GM12878 (cell line): ENCODE measurements around the gene PCNX1. TPM values are rescaled to one million over a fixed set of nuclear protein-coding genes. Genes with fewer than 3 reads are reported as not detected.

Source experiments
- ATAC-seq: fragments of 200-7000 bp; cut with Tn5 transposase; 3 replicates; pipeline ENCODE4 v1.9.1; 2020; ENCODE audit warnings: mild to moderate bottlenecking, moderate library complexity
- BruUV-seq: library from RNA; stranded (reverse); fragments of 400-500 nt; replicated peaks from 2 replicates; lab custom pipeline; 2021; lab: Mats Ljungman, UMichigan
- CTCF ChIA-PET: fragments of 300-600 bp; sonication (Branson Sonifier 250); formaldehyde crosslinking; extraction: SDS; loops from one replicate; lab custom pipeline; 2021; ENCODE audit warnings: inconsistent platforms; lab: Yijun Ruan, JAX
- POLR2A ChIA-PET: fragments of 350-600 bp; formaldehyde crosslinking; extraction: SDS; loops from one replicate; lab custom pipeline; 2021; ENCODE audit warnings: inconsistent platforms; lab: Charles Lee
- RAD21 ChIA-PET: fragments of 300-600 bp; sonication (Branson Sonifier 250); formaldehyde crosslinking; loops from one replicate; lab custom pipeline; 2023; ENCODE audit warnings: antibody characterized with exemption; ENCODE audit not compliant: unreplicated experiment; lab: Charles Lee
- SMC1A ChIA-PET: fragments of 300-600 bp; sonication (Branson Sonifier 250); formaldehyde crosslinking; loops from one replicate; lab custom pipeline; 2023; ENCODE audit not compliant: unreplicated experiment, uncharacterized antibody; lab: Charles Lee
- DNase-seq: peaks from one replicate; pipeline ENCODE4 v3.0.0-alpha.2; 2011; ENCODE audit warnings: low read depth, low spot score
- FAIRE-seq: peaks from 3 replicates; lab custom pipeline; 2011; peaks lifted over from hg19 to GRCh38; lab: Jason Lieb, UNC
- H2AFZ ChIP-seq: 2 replicates; pipeline ENCODE4 v1.6.0; 2011; ENCODE audit warnings: low read depth, low read length, control low read depth; ENCODE audit not compliant: control insufficient read depth
- H3K27ac ChIP-seq: 2 replicates; pipeline ENCODE4 v1.5.1; 2011; ENCODE audit warnings: control low read depth; ENCODE audit not compliant: control insufficient read depth, insufficient read depth
- H3K27me3 ChIP-seq, 2 experiments: replicated peaks in 1 of 2; 2 replicates each; pipeline versions ENCODE4 v1.6.0 to v1.6.1; 2011; ENCODE audit warnings: low read length in 1 of 2; ENCODE audit not compliant: control insufficient read depth in 2 of 2, insufficient read depth in 2 of 2
- H3K36me3 ChIP-seq, 2 experiments: 2 replicates each; pipeline ENCODE4 v1.5.1; 2011; ENCODE audit warnings: low read length in 1 of 2; ENCODE audit not compliant: control insufficient read depth in 2 of 2, insufficient read depth in 2 of 2
- H3K4me1 ChIP-seq: 2 replicates; pipeline ENCODE4 v1.6.1; 2011; ENCODE audit warnings: mild to moderate bottlenecking, low read length, moderate library complexity, mixed read lengths; ENCODE audit not compliant: control insufficient read depth, insufficient read depth
- H3K4me2 ChIP-seq: 2 replicates; pipeline ENCODE4 v1.6.0; 2011; ENCODE audit warnings: control low read depth; ENCODE audit not compliant: control insufficient read depth, insufficient read depth
- H3K4me3 ChIP-seq: fragments of 200-600 bp; sonication (generic); 2 replicates; pipeline ENCODE4 v1.5.1; 2016
- H3K79me2 ChIP-seq: 2 replicates; pipeline ENCODE4 v1.6.0; 2011; ENCODE audit warnings: low read length; ENCODE audit not compliant: control insufficient read depth, insufficient read depth
- H3K9ac ChIP-seq: 2 replicates; pipeline ENCODE4 v1.8.0; 2011; ENCODE audit warnings: low read length, control low read depth, mixed read lengths; ENCODE audit not compliant: control insufficient read depth, insufficient read depth
- H3K9me3 ChIP-seq: replicated peaks from 3 replicates; pipeline ENCODE4 v1.5.1; 2011; ENCODE audit warnings: mild to moderate bottlenecking, low read length; ENCODE audit not compliant: control insufficient read depth, insufficient read depth
- H4K20me1 ChIP-seq: 2 replicates; pipeline ENCODE4 v1.6.0; 2011; ENCODE audit not compliant: control insufficient read depth, insufficient read depth
- BCL11A ChIP-seq: IDR thresholded peaks from 2 replicates; pipeline ENCODE4 v1.6.1; 2011; ENCODE audit warnings: low read depth, low read length
- FOXK2 ChIP-seq: fragments of 450-650 bp; IDR thresholded peaks from 2 replicates; pipeline ENCODE4 v1.6.1; 2017; ENCODE audit warnings: mild to moderate bottlenecking, moderate library complexity
- HDAC2 ChIP-seq: fragments of 200-600 bp; sonication (generic); IDR thresholded peaks from 2 replicates; pipeline ENCODE4 v1.6.1; 2017
- NRF1 ChIP-seq: conservative IDR thresholded peaks from 2 replicates; pipeline ENCODE4 v1.6.1; 2011; ENCODE audit warnings: mild to moderate bottlenecking, low read depth, low read length, improper control_type of control experiment
- POU2F2 ChIP-seq: IDR thresholded peaks from 3 replicates; pipeline ENCODE4 v1.6.1; 2011; ENCODE audit warnings: low read depth, mild to moderate bottlenecking, low read length, borderline replicate concordance
- RFX5 ChIP-seq: IDR thresholded peaks from 2 replicates; pipeline ENCODE4 v1.6.1; 2011; ENCODE audit warnings: low read depth, low read length, improper control_type of control experiment
- SUZ12 ChIP-seq: fragments of 200-600 bp; sonication (generic); IDR thresholded peaks from one replicate; pipeline ENCODE4 v1.6.1; 2018; ENCODE audit warnings: antibody characterized with exemption, mild to moderate bottlenecking; ENCODE audit not compliant: unreplicated experiment
- ZNF274 ChIP-seq: IDR thresholded peaks from one replicate; pipeline ENCODE4 v1.8.0; 2011; ENCODE audit not compliant: insufficient read length, insufficient read depth
- WGBS: methylation state at CpG from one replicate; pipeline ENCODE4 v1.1.6; 2016; ENCODE audit warnings: low lambda C conversion rate; ENCODE audit not compliant: insufficient replicate concordance, insufficient coverage; ENCODE audit errors: missing lambda C conversion rate; 5-methylcytosine and 5-hydroxymethylcytosine counted together
- in situ Hi-C: fragments of 300-500 bp; cut with MboI; formaldehyde crosslinking; loops from 9 replicates; pipeline ENCODE4 v1.14.3; 2018; ENCODE audit warnings: mixed read lengths
- intact Hi-C: fragments of 100-400 bp; cut with micrococcal nuclease; formaldehyde crosslinking; loops from one replicate; pipeline ENCODE4 v1.14.2; 2022; ENCODE audit not compliant: unreplicated experiment
- polyA plus RNA-seq, 11 experiments: library from polyadenylated mRNA; depleted of rRNA in 4 of 11; unstranded in 6 of 11; stranded (reverse) in 5 of 11; fragments of >200 nt; fragmentation: Nextera tagmentation in 4 of 11; fragmentation: Illumina TruSeq in 1 of 11; extraction: Ambion mirVana in 4 of 11; extraction: Trizol in 1 of 11; gene quantifications; 1 replicate in 1 of 11; 2 replicates in 10 of 11; pipeline versions ENCODE4 v1.2.1 to v1.2.3, GENCODE V29; 2011 to 2016; ENCODE audit warnings: inconsistent platforms in 2 of 11, missing spikeins in 2 of 11, low read depth in 1 of 11
- total RNA-seq, 4 experiments: library from RNA; depleted of rRNA in 3 of 4; stranded (reverse); fragments of >200 nt in 3 of 4; fragmentation: Illumina TruSeq in 1 of 4; extraction: Trizol in 1 of 4; gene quantifications; 2 replicates each; pipeline versions ENCODE4 v1.2.1 to v1.2.3, GENCODE V29; 2013 to 2021
- TF ChIP-seq, protein P1 (sequence below): IDR thresholded peaks from 2 replicates; pipeline ENCODE4 v1.6.1; 2012; ENCODE audit warnings: mild to moderate bottlenecking, low read depth, low read length

Gene PCNX1
- total and polyA plus RNA-seq, 10 of the 15 experiments (the other 5 are each of a cell fraction or from before 2014, with no cell fraction given), result 4.6 to 53.9 (median 20.5) TPM

- CTCF ChIA-PET, result interaction anchor here (1.0 to 10.4 kb wide), 4 partner anchors 32 to 719 kb away, joined by 5 to 202 read pairs (median 51); no protein-coding TSS in a partner anchor
- intact Hi-C loops (no loop called here), in situ Hi-C loops (loop anchor here (10.0 kb wide), 1 partner anchor 269 kb away; no protein-coding TSS in a partner anchor)
- Histone ChIP-seq H3K36me3 (no peaks in the 10 kb centered on the region), H4K20me1 (no peaks in the 10 kb centered on the region), H3K27ac (no peak overlapping the region), H2AFZ (no peak overlapping the region), H3K4me2 (no peak overlapping the region), H3K27me3 (no peaks in the 10 kb centered on the region), H3K4me3 (no peak overlapping the region), H3K79me2 (no peaks in the 10 kb centered on the region), H3K4me1 (no peaks in the 10 kb centered on the region), H3K9me3 (no peaks in the 10 kb centered on the region; the same call in 2 of the 3 replicates), H3K9ac (no peak overlapping the region)
- DNase-seq (no peak), ATAC-seq (no peak), FAIRE-seq (no peak)
- SMC1A ChIA-PET, result interaction anchor here (12.6 kb wide), 1 partner anchor 617 kb away, joined by 230 read pairs; no protein-coding TSS in a partner anchor
- WGBS, result 88% methylated on average over 2 of the region's 2 CpGs
- POLR2A ChIA-PET, result no interaction called here
- BruUV-seq, result no TSS peak
- RAD21 ChIA-PET, result interaction anchor here (7.9 kb wide), 1 partner anchor 618 kb away, joined by 56 read pairs; no protein-coding TSS in a partner anchor
- TF ChIP-seq, protein P1, sequence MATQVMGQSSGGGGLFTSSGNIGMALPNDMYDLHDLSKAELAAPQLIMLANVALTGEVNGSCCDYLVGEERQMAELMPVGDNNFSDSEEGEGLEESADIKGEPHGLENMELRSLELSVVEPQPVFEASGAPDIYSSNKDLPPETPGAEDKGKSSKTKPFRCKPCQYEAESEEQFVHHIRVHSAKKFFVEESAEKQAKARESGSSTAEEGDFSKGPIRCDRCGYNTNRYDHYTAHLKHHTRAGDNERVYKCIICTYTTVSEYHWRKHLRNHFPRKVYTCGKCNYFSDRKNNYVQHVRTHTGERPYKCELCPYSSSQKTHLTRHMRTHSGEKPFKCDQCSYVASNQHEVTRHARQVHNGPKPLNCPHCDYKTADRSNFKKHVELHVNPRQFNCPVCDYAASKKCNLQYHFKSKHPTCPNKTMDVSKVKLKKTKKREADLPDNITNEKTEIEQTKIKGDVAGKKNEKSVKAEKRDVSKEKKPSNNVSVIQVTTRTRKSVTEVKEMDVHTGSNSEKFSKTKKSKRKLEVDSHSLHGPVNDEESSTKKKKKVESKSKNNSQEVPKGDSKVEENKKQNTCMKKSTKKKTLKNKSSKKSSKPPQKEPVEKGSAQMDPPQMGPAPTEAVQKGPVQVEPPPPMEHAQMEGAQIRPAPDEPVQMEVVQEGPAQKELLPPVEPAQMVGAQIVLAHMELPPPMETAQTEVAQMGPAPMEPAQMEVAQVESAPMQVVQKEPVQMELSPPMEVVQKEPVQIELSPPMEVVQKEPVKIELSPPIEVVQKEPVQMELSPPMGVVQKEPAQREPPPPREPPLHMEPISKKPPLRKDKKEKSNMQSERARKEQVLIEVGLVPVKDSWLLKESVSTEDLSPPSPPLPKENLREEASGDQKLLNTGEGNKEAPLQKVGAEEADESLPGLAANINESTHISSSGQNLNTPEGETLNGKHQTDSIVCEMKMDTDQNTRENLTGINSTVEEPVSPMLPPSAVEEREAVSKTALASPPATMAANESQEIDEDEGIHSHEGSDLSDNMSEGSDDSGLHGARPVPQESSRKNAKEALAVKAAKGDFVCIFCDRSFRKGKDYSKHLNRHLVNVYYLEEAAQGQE, result no peak
- TF ChIP-seq RFX5, result no peak
- no peak for TF ChIP-seq FOXK2
- TF ChIP-seq NRF1, result no peak
- no peak for TF ChIP-seq ZNF274
- no peak for TF ChIP-seq POU2F2
- no peak for TF ChIP-seq SUZ12
- TF ChIP-seq HDAC2, result no peak
- no peak for TF ChIP-seq BCL11A
Observed at GRCh38 chr14:71135496-71135895, 228.2 kb downstream of the PCNX1 start.
